Measurements from ENCODE around the gene CFAP20DC.
"Not testable (repeated sequence)": the region's sequence is repeated elsewhere in the genome, so short reads cannot be mapped to it uniquely, and the experiment has no call there.

DNA sequence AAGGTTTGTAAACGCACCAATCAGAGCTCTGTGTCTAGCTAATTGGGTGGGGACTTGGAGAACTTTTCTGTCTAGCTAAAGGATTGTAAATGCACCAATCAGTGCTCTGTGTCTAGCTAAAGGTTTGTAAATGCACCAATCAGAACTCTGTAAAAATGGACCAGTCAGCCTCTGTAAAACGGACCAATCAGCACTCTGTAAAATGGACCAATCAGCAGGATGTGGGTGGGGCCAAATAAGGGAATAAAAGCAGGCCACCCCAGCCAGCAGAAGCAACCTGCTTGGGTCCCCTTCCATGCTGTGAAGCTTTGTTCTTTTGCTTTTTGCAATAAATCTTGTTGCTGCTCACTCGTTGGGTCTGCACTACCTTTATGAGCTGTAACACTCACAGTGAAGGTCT is 340.8 kb downstream of the CFAP20DC start:
- TF ChIP-seq, protein P1, sequence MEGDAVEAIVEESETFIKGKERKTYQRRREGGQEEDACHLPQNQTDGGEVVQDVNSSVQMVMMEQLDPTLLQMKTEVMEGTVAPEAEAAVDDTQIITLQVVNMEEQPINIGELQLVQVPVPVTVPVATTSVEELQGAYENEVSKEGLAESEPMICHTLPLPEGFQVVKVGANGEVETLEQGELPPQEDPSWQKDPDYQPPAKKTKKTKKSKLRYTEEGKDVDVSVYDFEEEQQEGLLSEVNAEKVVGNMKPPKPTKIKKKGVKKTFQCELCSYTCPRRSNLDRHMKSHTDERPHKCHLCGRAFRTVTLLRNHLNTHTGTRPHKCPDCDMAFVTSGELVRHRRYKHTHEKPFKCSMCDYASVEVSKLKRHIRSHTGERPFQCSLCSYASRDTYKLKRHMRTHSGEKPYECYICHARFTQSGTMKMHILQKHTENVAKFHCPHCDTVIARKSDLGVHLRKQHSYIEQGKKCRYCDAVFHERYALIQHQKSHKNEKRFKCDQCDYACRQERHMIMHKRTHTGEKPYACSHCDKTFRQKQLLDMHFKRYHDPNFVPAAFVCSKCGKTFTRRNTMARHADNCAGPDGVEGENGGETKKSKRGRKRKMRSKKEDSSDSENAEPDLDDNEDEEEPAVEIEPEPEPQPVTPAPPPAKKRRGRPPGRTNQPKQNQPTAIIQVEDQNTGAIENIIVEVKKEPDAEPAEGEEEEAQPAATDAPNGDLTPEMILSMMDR (IDR thresholded peaks at IDR 0.05 in 4 of 5, conservative IDR thresholded peaks at IDR 0.05 in 1 of 5): not testable (repeated sequence)
- not testable (repeated sequence) for TF ChIP-seq POLR2A (IDR thresholded peaks at IDR 0.05)

Measured in gastrocnemius medialis (tissue), 4 donors.